NCI-H2081 treated with DMSO at 0.1 percent for 48 hours (cell line): ENCODE results near the gene GTF2H3.
"Not testable (repeated sequence)": the region's sequence is repeated elsewhere in the genome, so short reads cannot be mapped to it uniquely, and the experiment has no call there.

ENCODE experiments used
- DNase-seq: peaks from one replicate; lab custom pipeline; 2025; lab: John Stamatoyannopoulos, UW

Gene GTF2H3

GRCh38 chr12:123633379-123634141 is at the start of gene GTF2H3, which contains the start of gene EIF2B1:
Gene GTF2H3 (plus strand): TSS chr12:123633829. CDS start chr12:123633860, 31 bp downstream.
Gene EIF2B1 (minus strand): TSS chr12:123633686. CDS start chr12:123633557, 129 bp downstream.
- DNase-seq = peak; percentile 83

GRCh38 chr12:123591702-123592481 is 41.7 kb upstream of the GTF2H3 start:
- DNase-seq = no peak

GRCh38 chr12:123595729-123596128 is 37.9 kb upstream of the GTF2H3 start:
- DNase-seq = no peak

- no peak for DNase-seq
Observed at GRCh38 chr12:123597100-123597499, 36.5 kb upstream of the GTF2H3 start.

- DNase-seq = no peak
Observed at GRCh38 chr12:123598522-123598921, 35.1 kb upstream of the GTF2H3 start.

GRCh38 chr12:123599310-123599709 is 34.3 kb upstream of the GTF2H3 start:
- no peak for DNase-seq

- no peak for DNase-seq
Observed at GRCh38 chr12:123599721-123600120, 33.9 kb upstream of the GTF2H3 start.

- DNase-seq = no peak
Observed at GRCh38 chr12:123601602-123602489, 31.8 kb upstream of the GTF2H3 start, which contains the start of gene DDX55. Gene DDX55 (plus strand): TSS chr12:123602099. CDS start chr12:123602149, 50 bp downstream.

GRCh38 chr12:123602651-123603195 is 30.9 kb upstream of the GTF2H3 start:
- DNase-seq = no peak

- DNase-seq = not testable (repeated sequence)
Observed at GRCh38 chr12:123603495-123603894, 30.1 kb upstream of the GTF2H3 start.

GRCh38 chr12:123607756-123608155 is 25.9 kb upstream of the GTF2H3 start:
- DNase-seq = no peak

GRCh38 chr12:123608182-123608581 is 25.4 kb upstream of the GTF2H3 start:
- DNase-seq = no peak

- DNase-seq = no peak
Observed at GRCh38 chr12:123614110-123614509, 19.5 kb upstream of the GTF2H3 start.

GRCh38 chr12:123614531-123614930 is 19.1 kb upstream of the GTF2H3 start:
- no peak for DNase-seq

- DNase-seq = no peak
Observed at GRCh38 chr12:123617144-123617543, 16.5 kb upstream of the GTF2H3 start.

- no peak for DNase-seq
Observed at GRCh38 chr12:123617580-123617979, 16.0 kb upstream of the GTF2H3 start.

GRCh38 chr12:123621101-123621500 is 12.5 kb upstream of the GTF2H3 start:
- no peak for DNase-seq

- no peak for DNase-seq
Observed at GRCh38 chr12:123621619-123622530, 11.8 kb upstream of the GTF2H3 start.

- DNase-seq = no peak
Observed at GRCh38 chr12:123634142-123634561, 523 bp downstream of the GTF2H3 start.

GRCh38 chr12:123643911-123644310 is 10.3 kb downstream of the GTF2H3 start:
- no peak for DNase-seq

- DNase-seq = no peak
Observed at GRCh38 chr12:123645380-123645779, 11.8 kb downstream of the GTF2H3 start.
